HAP-1 (cell line): ENCODE results near the gene BRD9.
A peak's percentile ranks its signal among the peaks of the same experiment; 100 is the strongest.

Source experiments
- DNase-seq, 2 experiments: peaks; one replicate each; pipeline ENCODE4 v3.0.0-alpha.2; 2016 to 2020; ENCODE audit warnings: low spot score in 2 of 2
- H3K27me3 ChIP-seq: fragments of 250-450 bp; sonication (Bioruptor Pico); 2 replicates; pipeline ENCODE4 v1.5.1; 2020; ENCODE audit warnings: low read depth, mild to moderate bottlenecking, moderate library complexity
- H3K36me3 ChIP-seq: fragments of 250-450 bp; sonication (Bioruptor Pico); replicated peaks from 2 replicates; pipeline ENCODE4 v1.5.1; 2020; ENCODE audit warnings: mild to moderate bottlenecking
- H3K4me1 ChIP-seq: fragments of 250-450 bp; sonication (Bioruptor Pico); 2 replicates; pipeline ENCODE4 v1.5.1; 2020; ENCODE audit warnings: mild to moderate bottlenecking
- H3K4me3 ChIP-seq: fragments of 250-450 bp; sonication (Bioruptor Pico); 2 replicates; pipeline ENCODE4 v1.5.1; 2020; ENCODE audit warnings: mild to moderate bottlenecking, moderate library complexity
- H3K9me3 ChIP-seq: fragments of 250-450 bp; sonication (Bioruptor Pico); 2 replicates; pipeline ENCODE4 v1.5.1; 2020; ENCODE audit warnings: mild to moderate bottlenecking, moderate library complexity
- in situ Hi-C: fragments of 300-500 bp; cut with MboI; formaldehyde crosslinking; loops from 3 replicates; pipeline ENCODE4 v1.14.3; 2020; ENCODE audit warnings: low sequenced_read_pairs, inconsistent platforms, mixed read lengths

BRD9 gene

DNA sequence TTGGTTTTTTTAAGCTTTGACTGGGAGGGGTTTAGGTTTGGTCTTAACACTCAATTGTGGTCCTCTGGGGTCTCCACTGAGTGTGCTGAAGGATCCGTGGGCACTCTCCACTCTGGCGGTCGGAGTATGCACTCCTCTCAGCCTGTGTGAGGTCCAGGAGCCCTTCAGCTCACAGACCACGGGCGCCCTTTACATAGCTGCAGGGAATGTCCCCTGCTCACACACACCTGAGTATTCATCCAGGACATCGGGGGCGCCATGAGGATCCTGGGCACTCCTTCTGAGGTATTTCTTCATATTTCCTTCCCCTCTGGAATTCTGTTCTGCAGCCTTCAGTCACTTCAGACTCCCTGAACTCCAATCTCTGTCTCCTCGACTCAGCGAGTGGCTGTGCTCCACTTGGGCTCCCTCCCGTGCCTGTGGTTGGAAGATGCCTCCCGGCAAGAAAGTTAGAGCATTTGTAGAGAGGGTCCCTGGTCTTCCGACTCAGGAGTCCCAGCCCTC, 12.6 kb upstream of the BRD9 start:
- H3K4me3 ChIP-seq, result no peak overlapping the region
- in situ Hi-C loops, result no loop called here
- no peaks in the 10 kb centered on the region for H3K27me3 ChIP-seq
- H3K36me3 ChIP-seq, result peaks cover 90% of the 10 kb centered on the region
- H3K9me3 ChIP-seq, result no peaks in the 10 kb centered on the region
- DNase-seq, result no peak
- H3K4me1 ChIP-seq, result no peaks in the 10 kb centered on the region

DNA sequence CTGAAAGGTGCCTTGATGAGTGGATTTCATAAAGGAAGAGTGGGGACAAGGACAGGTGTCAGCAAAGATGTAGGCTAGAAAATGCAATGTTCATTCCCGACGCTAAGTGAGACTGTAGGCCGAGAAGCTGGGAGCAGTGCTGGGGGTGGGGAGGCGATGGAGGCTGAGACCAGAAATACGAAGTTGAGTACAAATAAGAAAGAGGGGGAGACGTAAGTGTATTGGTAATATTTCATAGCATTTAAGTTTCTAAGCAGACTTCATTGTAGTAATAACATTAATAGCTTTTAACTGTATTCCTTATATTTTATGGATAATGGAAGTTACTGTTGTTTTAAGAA, 11.1 kb upstream of the BRD9 start:
- no peaks in the 10 kb centered on the region for H3K27me3 ChIP-seq
- no peak for DNase-seq
- H3K4me3 ChIP-seq, result no peak overlapping the region
- no peaks in the 10 kb centered on the region for H3K4me1 ChIP-seq
- in situ Hi-C loops, result no loop called here
- H3K9me3 ChIP-seq, result no peaks in the 10 kb centered on the region
- H3K36me3 ChIP-seq, result peaks cover 80% of the 10 kb centered on the region

GRCh38 chr5:902129-902916, 9.7 kb upstream of the BRD9 start:
- H3K4me3 ChIP-seq, result no peak overlapping the region
- H3K4me1 ChIP-seq, result no peaks in the 10 kb centered on the region
- H3K27me3 ChIP-seq, result no peaks in the 10 kb centered on the region
- in situ Hi-C loops, result no loop called here
- DNase-seq, result no peak
- peaks cover 66% of the 10 kb centered on the region for H3K36me3 ChIP-seq
- no peaks in the 10 kb centered on the region for H3K9me3 ChIP-seq

GRCh38 chr5:900781-901180, 8.2 kb upstream of the BRD9 start:
- Histone ChIP-seq H3K27me3 (no peaks in the 10 kb centered on the region), H3K9me3 (no peaks in the 10 kb centered on the region), H3K4me3 (no peak overlapping the region), H3K4me1 (no peaks in the 10 kb centered on the region), H3K36me3 (peaks cover 69% of the 10 kb centered on the region)
- DNase-seq, result no peak
- in situ Hi-C loops, result no loop called here

DNA sequence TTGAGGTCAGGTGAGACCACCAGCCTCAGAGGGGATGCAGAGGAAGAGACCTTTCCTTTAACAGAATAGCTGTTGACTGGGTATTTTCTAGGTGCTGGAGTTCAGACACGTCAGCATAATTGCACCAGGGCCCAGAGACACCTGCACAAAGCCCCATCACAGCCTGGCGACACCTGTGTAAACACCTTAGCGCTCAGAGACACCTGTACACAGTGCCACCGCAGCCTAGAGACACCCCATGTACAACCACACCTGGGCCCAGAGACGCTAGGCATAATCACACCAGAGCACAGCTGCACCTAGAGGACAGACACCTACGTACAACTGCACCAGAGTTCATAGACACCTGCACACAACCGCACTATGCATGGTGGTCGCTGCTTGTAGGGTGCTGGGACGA, 1.1 kb upstream of the BRD9 start:
- in situ Hi-C loops, result loop anchor here (10.0 kb wide), 1 partner anchor 219 kb away; no protein-coding TSS in a partner anchor
- peaks cover 63% of the 10 kb centered on the region for H3K36me3 ChIP-seq

DNA sequence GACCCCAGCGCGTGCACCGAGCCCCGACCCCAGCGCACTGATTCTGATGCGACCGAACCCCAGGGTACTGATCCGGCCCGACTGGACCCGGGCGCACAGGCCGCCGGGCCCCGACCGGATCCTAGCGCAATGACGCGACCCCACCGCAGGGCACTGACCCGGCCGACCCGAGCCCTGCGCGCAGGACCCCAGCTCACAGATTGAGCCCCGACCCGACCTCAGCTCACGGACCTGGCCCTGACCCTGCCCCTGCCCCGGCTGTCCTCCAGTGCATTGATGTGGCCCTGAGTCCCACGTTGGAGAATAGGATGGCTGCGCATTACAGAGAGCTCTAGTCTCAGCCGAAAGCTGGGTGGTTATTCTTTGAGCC, 521 bp upstream of the BRD9 start:
- no peaks in the 10 kb centered on the region for H3K9me3 ChIP-seq
- H3K27me3 ChIP-seq, result no peaks in the 10 kb centered on the region
- peaks cover 69% of the 10 kb centered on the region for H3K36me3 ChIP-seq
- peak overlapping the region; percentile 80 for H3K4me3 ChIP-seq
- H3K4me1 ChIP-seq, result peaks cover 7% of the 10 kb centered on the region
- peak in 1 of 2 experiments; percentile 20 for DNase-seq
- in situ Hi-C loops, result loop anchor here (10.0 kb wide), 1 partner anchor 218 kb away; no protein-coding TSS in a partner anchor

More for the DNA sequence above, 1.1 kb upstream of the BRD9 start:
- no peak for DNase-seq
- peak overlapping the region; percentile 80 for H3K4me3 ChIP-seq
- H3K9me3 ChIP-seq, result no peaks in the 10 kb centered on the region
- peaks cover 7% of the 10 kb centered on the region for H3K4me1 ChIP-seq
- no peaks in the 10 kb centered on the region for H3K27me3 ChIP-seq

GRCh38 chr5:891837-892393, 686 bp downstream of the BRD9 start:
- Histone ChIP-seq H3K27me3 (no peaks in the 10 kb centered on the region), H3K4me3 (peak overlapping the region; percentile 80), H3K36me3 (peaks cover 81% of the 10 kb centered on the region), H3K4me1 (peaks cover 7% of the 10 kb centered on the region), H3K9me3 (no peaks in the 10 kb centered on the region)
- in situ Hi-C loops, result loop anchor here (10.0 kb wide), 1 partner anchor 217 kb away; no protein-coding TSS in a partner anchor
- DNase-seq, result peak; percentile 4 to 25

GRCh38 chr5:891117-891836, 1.3 kb downstream of the BRD9 start:
- peaks cover 81% of the 10 kb centered on the region for H3K36me3 ChIP-seq
- peak overlapping the region; percentile 80 for H3K4me3 ChIP-seq
- peaks cover 7% of the 10 kb centered on the region for H3K4me1 ChIP-seq
- in situ Hi-C loops, result loop anchor here (10.0 kb wide), 1 partner anchor 216 kb away; no protein-coding TSS in a partner anchor
- no peaks in the 10 kb centered on the region for H3K27me3 ChIP-seq
- peak; percentile 76 to 82 for DNase-seq
- H3K9me3 ChIP-seq, result no peaks in the 10 kb centered on the region

- Histone ChIP-seq H3K36me3 (peaks cover 81% of the 10 kb centered on the region), H3K27me3 (no peaks in the 10 kb centered on the region), H3K4me3 (no peak overlapping the region), H3K9me3 (no peaks in the 10 kb centered on the region), H3K4me1 (peaks cover 7% of the 10 kb centered on the region)
- in situ Hi-C loops, result no loop called here
- no peak for DNase-seq
These were observed 3.4 kb downstream of the BRD9 start for GRCh38 chr5:889075-889710.

- Histone ChIP-seq H3K27me3 (no peaks in the 10 kb centered on the region), H3K9me3 (no peaks in the 10 kb centered on the region), H3K36me3 (peaks cover 81% of the 10 kb centered on the region), H3K4me3 (no peak overlapping the region), H3K4me1 (peaks cover 2% of the 10 kb centered on the region; the same call in 1 of the 2 replicates)
- in situ Hi-C loops, result no loop called here
- no peak for DNase-seq
These were observed 4.0 kb downstream of the BRD9 start for GRCh38 chr5:888638-889035.

- Histone ChIP-seq H3K9me3 (no peaks in the 10 kb centered on the region), H3K4me3 (no peak overlapping the region), H3K27me3 (no peaks in the 10 kb centered on the region), H3K4me1 (peaks cover 2% of the 10 kb centered on the region; the same call in 1 of the 2 replicates), H3K36me3 (peaks cover 83% of the 10 kb centered on the region)
- DNase-seq, result no peak
- in situ Hi-C loops, result no loop called here
These were observed 4.5 kb downstream of the BRD9 start for GRCh38 chr5:887947-888637.

DNA sequence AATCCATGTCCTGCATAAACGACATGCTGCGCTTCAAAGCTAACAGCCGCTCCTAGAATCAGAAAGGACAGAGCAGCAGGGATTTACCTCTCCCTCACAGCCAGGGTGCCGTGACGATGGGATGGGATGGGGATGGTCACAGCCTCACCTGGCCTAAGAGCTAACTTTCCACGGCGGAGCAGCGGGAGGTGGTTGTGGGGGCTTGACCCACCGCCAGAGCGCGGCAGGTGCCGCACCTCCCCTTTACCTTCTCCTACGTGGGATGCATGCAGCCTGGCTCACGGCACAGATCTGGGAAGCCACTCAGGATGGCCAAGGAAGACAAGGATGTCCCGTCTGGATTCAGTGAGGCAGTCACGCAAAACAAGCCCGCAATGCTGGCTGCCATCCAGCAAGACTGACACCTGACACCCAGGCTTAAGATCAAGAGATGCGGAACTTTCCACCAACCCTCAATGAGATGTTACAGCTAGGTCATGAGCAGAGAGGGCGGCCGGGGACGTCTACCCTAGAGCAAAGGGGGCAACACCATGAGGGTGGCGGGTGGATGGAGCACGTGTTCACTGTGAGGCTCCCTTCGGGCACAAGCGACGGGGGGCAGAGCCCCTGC, 5.8 kb downstream of the BRD9 start:
- Histone ChIP-seq H3K27me3 (no peaks in the 10 kb centered on the region), H3K36me3 (peaks cover 91% of the 10 kb centered on the region), H3K4me3 (no peak overlapping the region), H3K9me3 (no peaks in the 10 kb centered on the region), H3K4me1 (peaks cover 2% of the 10 kb centered on the region; the same call in 1 of the 2 replicates)
- in situ Hi-C loops, result no loop called here
- DNase-seq, result no peak

GRCh38 chr5:886036-886435, 6.6 kb downstream of the BRD9 start:
- no peaks in the 10 kb centered on the region for H3K9me3 ChIP-seq
- no peak for DNase-seq
- in situ Hi-C loops, result no loop called here
- H3K4me3 ChIP-seq, result no peak overlapping the region
- no peaks in the 10 kb centered on the region for H3K27me3 ChIP-seq
- H3K4me1 ChIP-seq, result peaks cover 2% of the 10 kb centered on the region; the same call in 1 of the 2 replicates
- H3K36me3 ChIP-seq, result peaks cover 96% of the 10 kb centered on the region
